GM10266 (cell line): ENCODE data around the gene PACRG.

Experiments
- DNase-seq: peaks from one replicate; pipeline ENCODE4 v3.0.0; 2012; ENCODE audit errors: extremely low spot score
- CTCF ChIP-seq: IDR thresholded peaks from 2 replicates; pipeline ENCODE4 v1.5.1; 2012; ENCODE audit warnings: mild to moderate bottlenecking, low read depth; ENCODE audit not compliant: control insufficient read depth, insufficient read depth; ENCODE audit errors: missing control alignments

Gene PACRG

GRCh38 chr6:162814426-162814973, 86.7 kb downstream of the PACRG start:
- TF ChIP-seq CTCF, result no peak
- no peak for DNase-seq

GRCh38 chr6:162817196-162817595, 89.4 kb downstream of the PACRG start:
- no peak for TF ChIP-seq CTCF
- no peak for DNase-seq

GRCh38 chr6:162819284-162819683, 91.5 kb downstream of the PACRG start:
- no peak for DNase-seq
- no peak for TF ChIP-seq CTCF

GRCh38 chr6:162821102-162821501, 93.3 kb downstream of the PACRG start:
- no peak for DNase-seq
- TF ChIP-seq CTCF, result no peak

GRCh38 chr6:162825597-162825996, 97.8 kb downstream of the PACRG start:
- no peak for DNase-seq
- TF ChIP-seq CTCF, result no peak

- TF ChIP-seq CTCF, result no peak
- DNase-seq, result no peak
Measured at GRCh38 chr6:162829013-162829742, 101.4 kb downstream of the PACRG start.

GRCh38 chr6:162833776-162834175, 106.0 kb downstream of the PACRG start:
- no peak for DNase-seq
- no peak for TF ChIP-seq CTCF
